Endothelial cell (in vitro differentiated cells): ENCODE results near the gene MAMSTR. TPM values are rescaled to one million over a fixed set of nuclear protein-coding genes. Genes with fewer than 3 reads are reported as not detected.
A peak's percentile ranks its signal among the peaks of the same experiment; 100 is the strongest.

Source experiments
- DNase-seq: peaks from one replicate; pipeline ENCODE4 v3.0.0; 2021; ENCODE audit warnings: low spot score
- H3K27ac Mint-ChIP-seq: one replicate; pipeline ENCODE4 v1.8.0; 2021; ENCODE audit warnings: mixed read lengths, inconsistent platforms; ENCODE audit not compliant: unreplicated experiment
- H3K27me3 Mint-ChIP-seq: one replicate; pipeline ENCODE4 v1.8.0; 2021; ENCODE audit warnings: mild to moderate bottlenecking, moderate library complexity, mixed read lengths, inconsistent platforms; ENCODE audit not compliant: unreplicated experiment
- H3K36me3 Mint-ChIP-seq: one replicate; pipeline ENCODE4 v1.8.0; 2021; ENCODE audit warnings: mild to moderate bottlenecking, low read depth, mixed read lengths, inconsistent platforms; ENCODE audit not compliant: unreplicated experiment
- H3K4me1 Mint-ChIP-seq: one replicate; pipeline ENCODE4 v1.8.0; 2021; ENCODE audit warnings: mild to moderate bottlenecking, mixed read lengths, inconsistent platforms; ENCODE audit not compliant: unreplicated experiment
- H3K4me3 Mint-ChIP-seq: one replicate; pipeline ENCODE4 v1.8.0; 2021; ENCODE audit warnings: mild to moderate bottlenecking, mixed read lengths, inconsistent platforms; ENCODE audit not compliant: unreplicated experiment
- H3K9me3 Mint-ChIP-seq: one replicate; pipeline ENCODE4 v1.8.0; 2021; ENCODE audit warnings: mixed read lengths, inconsistent platforms; ENCODE audit not compliant: unreplicated experiment
- total RNA-seq: library from RNA; stranded (reverse); fragmentation: NEBNext Ultra II Directional; extraction: Animal tissue kit (Norgen Biotek cat#: 25700); gene quantifications from one replicate; pipeline ENCODE4 v1.2.1, GENCODE V29; 2021; ENCODE audit not compliant: unreplicated experiment
- TF ChIP-seq, protein P1 (sequence below): fragments of 200-600 bp; sonication (generic); IDR thresholded peaks from one replicate; pipeline ENCODE4 v1.5.0; 2021; ENCODE audit warnings: antibody characterized with exemption; ENCODE audit not compliant: unreplicated experiment

MAMSTR gene
- total RNA-seq, 1 donor from 2014 or later = 1.5 TPM

DNA sequence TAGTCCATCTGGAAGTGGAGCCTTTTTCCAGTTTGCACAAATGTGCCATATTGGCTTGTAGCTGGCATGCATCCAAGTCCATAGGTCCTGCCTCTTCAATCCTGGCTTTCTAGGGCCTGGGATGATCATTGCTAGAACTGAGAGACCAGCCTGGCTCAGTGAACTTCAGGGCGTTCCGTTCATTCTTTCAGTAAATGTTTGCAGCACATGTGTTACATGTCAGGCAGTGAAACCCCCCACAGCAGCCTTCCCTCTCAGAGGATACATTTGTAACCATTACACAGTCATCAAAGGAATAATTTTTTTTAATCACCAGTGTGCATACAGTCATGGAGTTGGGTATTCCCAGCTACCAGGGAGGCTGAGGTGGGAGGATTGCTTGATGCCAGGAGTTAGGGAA, 14.1 kb downstream of the MAMSTR start:
- TF ChIP-seq, protein P1, sequence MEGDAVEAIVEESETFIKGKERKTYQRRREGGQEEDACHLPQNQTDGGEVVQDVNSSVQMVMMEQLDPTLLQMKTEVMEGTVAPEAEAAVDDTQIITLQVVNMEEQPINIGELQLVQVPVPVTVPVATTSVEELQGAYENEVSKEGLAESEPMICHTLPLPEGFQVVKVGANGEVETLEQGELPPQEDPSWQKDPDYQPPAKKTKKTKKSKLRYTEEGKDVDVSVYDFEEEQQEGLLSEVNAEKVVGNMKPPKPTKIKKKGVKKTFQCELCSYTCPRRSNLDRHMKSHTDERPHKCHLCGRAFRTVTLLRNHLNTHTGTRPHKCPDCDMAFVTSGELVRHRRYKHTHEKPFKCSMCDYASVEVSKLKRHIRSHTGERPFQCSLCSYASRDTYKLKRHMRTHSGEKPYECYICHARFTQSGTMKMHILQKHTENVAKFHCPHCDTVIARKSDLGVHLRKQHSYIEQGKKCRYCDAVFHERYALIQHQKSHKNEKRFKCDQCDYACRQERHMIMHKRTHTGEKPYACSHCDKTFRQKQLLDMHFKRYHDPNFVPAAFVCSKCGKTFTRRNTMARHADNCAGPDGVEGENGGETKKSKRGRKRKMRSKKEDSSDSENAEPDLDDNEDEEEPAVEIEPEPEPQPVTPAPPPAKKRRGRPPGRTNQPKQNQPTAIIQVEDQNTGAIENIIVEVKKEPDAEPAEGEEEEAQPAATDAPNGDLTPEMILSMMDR = no peak
- Mint-ChIP-seq H3K27me3 (peaks cover 6% of the 10 kb centered on the region), H3K4me1 (no peaks in the 10 kb centered on the region), H3K9me3 (no peaks in the 10 kb centered on the region), H3K36me3 (peaks cover 8% of the 10 kb centered on the region), H3K27ac (no peak overlapping the region), H3K4me3 (no peak overlapping the region)
- DNase-seq = no peak

DNA sequence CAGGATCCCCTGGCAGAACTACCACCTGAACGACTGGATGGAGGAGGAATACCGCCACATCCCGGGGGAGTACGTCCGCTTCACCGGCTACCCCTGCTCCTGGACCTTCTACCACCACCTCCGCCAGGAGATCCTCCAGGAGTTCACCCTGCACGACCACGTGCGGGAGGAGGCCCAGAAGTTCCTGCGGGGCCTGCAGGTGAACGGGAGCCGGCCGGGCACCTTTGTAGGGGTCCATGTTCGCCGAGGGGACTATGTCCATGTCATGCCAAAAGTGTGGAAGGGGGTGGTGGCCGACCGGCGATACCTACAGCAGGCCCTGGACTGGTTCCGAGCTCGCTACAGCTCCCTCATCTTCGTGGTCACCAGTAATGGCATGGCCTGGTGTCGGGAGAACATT, 16.2 kb downstream of the MAMSTR start:
- Mint-ChIP-seq H3K4me3 (no peak overlapping the region), H3K27ac (no peak overlapping the region), H3K36me3 (peaks cover 8% of the 10 kb centered on the region), H3K9me3 (no peaks in the 10 kb centered on the region), H3K4me1 (peaks cover 4% of the 10 kb centered on the region), H3K27me3 (peaks cover 5% of the 10 kb centered on the region)
- no peak for DNase-seq
- TF ChIP-seq, protein P1 = no peak

DNA sequence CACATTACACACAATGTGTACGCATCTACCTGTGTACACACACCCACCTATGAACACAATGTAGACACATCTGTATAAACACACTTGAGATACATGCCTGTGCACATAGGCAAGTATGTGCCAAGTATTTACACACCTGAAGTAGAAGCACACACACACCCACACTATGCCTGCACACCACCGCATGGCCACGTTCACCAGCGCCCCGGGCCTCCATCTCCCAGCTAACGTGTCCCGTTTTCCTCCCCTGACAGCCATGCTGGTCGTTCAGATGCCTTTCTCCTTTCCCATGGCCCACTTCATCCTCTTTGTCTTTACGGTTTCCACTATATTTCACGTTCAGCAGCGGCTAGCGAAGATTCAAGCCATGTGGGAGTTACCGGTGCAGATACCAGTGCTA, 16.8 kb downstream of the MAMSTR start:
- H3K4me1 Mint-ChIP-seq = peaks cover 8% of the 10 kb centered on the region

DNA sequence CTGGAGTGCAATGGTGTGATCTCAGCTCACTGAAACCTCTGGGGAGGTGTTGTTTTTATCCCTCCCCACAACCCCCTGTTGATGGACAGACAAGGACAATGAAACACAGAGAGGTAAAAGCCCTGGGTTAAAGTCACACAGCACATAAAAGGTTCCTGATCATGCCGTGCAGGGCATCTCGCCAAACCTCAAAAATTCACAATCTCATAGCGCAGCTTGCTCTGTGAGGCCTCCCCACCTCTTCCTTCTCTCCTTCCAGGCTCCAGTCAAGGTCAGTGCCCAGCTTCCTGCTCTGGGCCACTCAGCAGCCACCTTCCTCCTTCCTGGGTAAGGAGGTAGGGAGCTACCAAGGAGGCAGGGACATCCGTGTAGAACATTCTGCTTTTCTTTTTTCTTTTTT, 21.5 kb downstream of the MAMSTR start:
- TF ChIP-seq, protein P1 = no peak
- DNase-seq = no peak
- Mint-ChIP-seq H3K4me1 (peaks cover 13% of the 10 kb centered on the region), H3K27me3 (peaks cover 8% of the 10 kb centered on the region), H3K36me3 (peaks cover 8% of the 10 kb centered on the region), H3K4me3 (peak overlapping the region; percentile 62), H3K27ac (peak overlapping the region; percentile 30), H3K9me3 (no peaks in the 10 kb centered on the region)

More for the DNA sequence above, 16.8 kb downstream of the MAMSTR start:
- DNase-seq = no peak
- peak overlapping the region; percentile 11 for H3K4me3 Mint-ChIP-seq
- H3K27me3 Mint-ChIP-seq = peaks cover 4% of the 10 kb centered on the region
- no peaks in the 10 kb centered on the region for H3K9me3 Mint-ChIP-seq
- TF ChIP-seq, protein P1 = no peak
- H3K27ac Mint-ChIP-seq = no peak overlapping the region
- H3K36me3 Mint-ChIP-seq = peaks cover 8% of the 10 kb centered on the region

DNA sequence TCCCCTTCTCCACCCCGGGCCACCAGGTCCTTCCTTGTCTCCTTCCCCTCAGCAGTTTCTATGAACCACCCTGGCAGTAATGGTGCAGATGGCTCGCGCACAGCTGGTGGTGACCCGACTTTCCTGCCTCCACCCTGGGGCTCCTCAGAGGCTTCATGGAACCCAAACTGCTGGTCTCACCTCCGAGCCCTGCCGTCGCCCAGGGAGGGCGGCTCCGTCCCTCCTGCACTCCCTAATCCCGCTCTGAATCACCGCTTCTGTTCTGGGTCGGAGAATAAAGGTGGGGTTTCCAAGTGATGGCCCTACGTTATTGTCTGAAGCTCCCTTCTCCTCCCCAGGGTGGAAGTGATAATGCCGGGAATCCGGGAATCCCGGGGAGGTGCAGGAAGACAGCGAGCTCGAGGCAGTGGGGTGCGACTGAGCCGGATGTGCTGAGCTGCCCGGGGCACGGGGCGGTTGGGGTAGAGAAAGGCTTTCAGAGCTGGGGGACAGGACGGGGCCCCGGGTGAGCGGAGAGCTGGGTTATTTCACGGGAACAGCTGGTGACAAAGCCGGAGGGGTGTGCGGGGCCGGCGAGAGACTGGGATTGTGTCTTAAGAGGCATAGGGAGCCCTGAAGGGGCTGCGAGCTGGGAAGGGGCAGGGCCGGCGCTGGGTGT, 23.0 kb downstream of the MAMSTR start:
- Mint-ChIP-seq H3K36me3 (peaks cover 5% of the 10 kb centered on the region), H3K27me3 (peaks cover 8% of the 10 kb centered on the region), H3K4me3 (peak overlapping the region; percentile 89), H3K9me3 (no peaks in the 10 kb centered on the region), H3K27ac (peak overlapping the region; percentile 77), H3K4me1 (peaks cover 13% of the 10 kb centered on the region)
- TF ChIP-seq, protein P1 = no peak
- peak; percentile 38 for DNase-seq
